NCI-H1092 treated with DMSO at 0.1 percent for 48 hours (cell line): ENCODE measurements around the gene DNASE1L2.

ENCODE experiments used
- DNase-seq: peaks from one replicate; lab custom pipeline; 2025; lab: John Stamatoyannopoulos, UW

The DNASE1L2 gene

DNA sequence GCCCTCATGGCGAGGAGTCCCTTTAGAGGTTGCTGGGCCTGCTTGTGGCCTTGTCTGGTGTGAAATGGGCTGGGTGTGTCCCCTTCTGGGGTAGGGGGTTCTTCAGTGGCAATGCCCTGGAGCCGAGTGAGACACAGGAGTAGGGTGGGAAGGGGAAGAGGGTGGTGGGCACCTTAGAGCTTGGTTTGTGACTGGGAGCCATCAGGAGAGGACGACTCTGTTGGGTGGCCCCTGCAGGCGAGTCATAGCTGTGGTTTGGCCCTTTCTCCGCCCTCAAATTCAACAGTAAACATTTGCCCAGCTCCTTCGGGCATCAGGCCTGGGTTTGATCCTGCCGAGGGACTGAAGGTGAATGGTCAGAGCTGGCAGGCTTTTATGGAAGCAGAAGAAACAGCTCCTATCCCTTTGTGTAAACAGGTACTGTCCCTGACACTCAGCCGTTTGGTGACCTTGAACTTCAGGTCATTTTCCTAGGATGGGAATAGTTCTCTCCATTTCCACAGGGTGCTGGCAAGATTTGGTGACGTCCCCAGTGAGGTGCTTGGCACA is 9.9 kb upstream of the DNASE1L2 start:
- DNase-seq, result no peak

DNA sequence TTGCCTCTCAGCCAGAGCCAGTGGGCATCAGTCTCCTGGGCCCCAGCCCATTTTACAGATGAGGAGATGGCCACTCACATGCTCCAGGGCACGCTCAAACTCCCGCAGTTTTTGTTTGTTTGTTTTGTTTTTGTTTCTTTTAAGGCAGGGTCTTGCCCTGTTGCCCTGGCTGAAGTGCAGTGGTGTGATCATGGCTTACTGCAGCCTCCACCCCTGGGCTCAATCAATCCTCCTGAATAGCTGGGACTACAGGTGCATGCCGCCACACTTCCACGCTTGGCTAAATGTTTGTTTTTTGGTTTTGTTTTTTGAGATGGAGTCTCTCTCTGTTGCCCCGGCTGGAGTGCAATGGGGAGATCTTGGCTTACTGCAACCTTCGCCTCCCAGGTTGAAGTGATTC is 9.3 kb upstream of the DNASE1L2 start:
- no peak for DNase-seq

- DNase-seq, result no peak
Measured at GRCh38 chr16:2228161-2228824, 8.0 kb upstream of the DNASE1L2 start.

DNA sequence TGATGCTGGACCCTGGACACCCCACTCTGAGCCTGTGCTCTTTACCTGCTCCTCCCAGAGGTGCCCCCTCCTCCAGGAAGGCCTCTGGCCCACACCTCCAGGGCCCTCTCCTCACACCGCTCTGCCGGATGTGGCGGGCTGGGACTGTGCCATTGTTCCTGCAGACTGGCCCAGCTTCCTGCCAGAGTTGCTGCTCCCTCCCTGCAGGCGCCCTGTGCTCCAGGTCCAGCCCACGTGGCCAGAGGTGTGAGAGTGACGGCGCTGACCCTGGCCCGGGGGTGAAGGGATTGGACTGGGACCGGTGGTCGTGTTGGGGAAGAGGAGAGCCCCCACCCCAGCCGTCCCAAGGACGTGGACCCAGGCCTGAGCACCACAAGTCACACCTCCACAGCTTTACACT is 7.2 kb upstream of the DNASE1L2 start:
- no peak for DNase-seq

- no peak for DNase-seq
Measured at GRCh38 chr16:2229632-2230250, 6.5 kb upstream of the DNASE1L2 start.

DNA sequence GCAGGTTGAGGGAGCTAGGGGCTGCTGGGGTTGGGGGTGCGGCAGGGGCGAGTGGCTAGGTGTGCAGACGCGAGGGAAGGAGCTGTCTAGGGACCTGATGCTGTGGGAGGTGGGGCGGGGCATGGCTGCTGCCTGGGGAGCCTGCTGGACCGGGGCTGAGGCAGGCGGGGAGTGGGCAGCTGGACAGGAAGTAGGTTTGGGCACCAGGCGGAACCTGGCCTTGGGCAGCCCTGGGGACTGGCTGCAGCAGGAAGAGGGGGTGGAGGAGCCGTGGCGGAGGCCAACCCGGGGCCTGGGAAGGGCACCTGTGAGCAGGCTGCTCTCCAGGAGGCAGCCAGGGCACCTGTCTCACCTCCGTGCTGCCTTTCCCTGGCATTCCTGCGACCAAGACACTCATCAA is 5.9 kb upstream of the DNASE1L2 start:
- DNase-seq, result no peak

GRCh38 chr16:2231016-2231931 is 5.0 kb upstream of the DNASE1L2 start:
- no peak for DNase-seq

DNA sequence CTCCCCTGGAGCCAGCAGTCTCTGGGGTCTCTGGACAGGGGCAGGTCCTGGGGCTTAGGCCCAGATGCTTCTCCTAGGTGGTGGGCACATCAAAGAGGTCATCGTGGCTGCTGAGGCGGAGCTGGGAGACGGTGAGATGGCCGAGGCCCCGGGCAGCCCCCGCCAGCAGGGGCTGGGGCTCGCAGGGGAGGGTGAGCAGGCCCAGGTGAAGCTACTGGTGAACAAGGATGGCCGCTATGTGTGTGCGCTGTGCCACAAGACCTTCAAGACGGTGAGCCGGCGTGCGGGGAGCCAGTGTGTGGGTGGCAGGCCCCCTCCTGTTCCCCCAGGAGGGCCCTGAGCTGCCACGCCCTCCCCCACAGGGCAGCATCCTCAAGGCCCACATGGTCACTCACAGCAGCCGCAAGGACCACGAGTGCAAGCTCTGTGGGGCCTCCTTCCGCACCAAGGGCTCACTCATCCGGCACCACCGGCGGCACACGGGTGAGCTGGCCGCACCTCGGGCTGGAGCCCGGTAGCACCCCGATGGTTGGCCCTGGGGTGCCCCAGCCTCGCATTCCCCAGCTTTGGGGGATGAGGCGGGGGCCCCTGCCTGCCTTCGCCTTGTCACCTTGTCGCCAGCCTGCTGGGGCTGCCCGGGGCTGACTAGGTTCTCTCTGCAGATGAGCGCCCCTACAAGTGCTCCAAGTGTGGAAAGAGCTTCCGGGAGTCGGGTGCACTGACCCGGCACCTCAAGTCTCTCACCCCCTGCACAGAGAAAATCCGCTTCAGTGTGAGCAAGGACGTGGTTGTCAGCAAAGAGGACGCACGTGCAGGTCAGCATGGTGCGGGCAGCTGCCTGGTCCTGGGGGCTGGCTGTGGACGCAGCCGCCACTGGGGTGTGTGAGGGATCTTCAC is 3.9 kb upstream of the DNASE1L2 start:
- no peak for DNase-seq

DNA sequence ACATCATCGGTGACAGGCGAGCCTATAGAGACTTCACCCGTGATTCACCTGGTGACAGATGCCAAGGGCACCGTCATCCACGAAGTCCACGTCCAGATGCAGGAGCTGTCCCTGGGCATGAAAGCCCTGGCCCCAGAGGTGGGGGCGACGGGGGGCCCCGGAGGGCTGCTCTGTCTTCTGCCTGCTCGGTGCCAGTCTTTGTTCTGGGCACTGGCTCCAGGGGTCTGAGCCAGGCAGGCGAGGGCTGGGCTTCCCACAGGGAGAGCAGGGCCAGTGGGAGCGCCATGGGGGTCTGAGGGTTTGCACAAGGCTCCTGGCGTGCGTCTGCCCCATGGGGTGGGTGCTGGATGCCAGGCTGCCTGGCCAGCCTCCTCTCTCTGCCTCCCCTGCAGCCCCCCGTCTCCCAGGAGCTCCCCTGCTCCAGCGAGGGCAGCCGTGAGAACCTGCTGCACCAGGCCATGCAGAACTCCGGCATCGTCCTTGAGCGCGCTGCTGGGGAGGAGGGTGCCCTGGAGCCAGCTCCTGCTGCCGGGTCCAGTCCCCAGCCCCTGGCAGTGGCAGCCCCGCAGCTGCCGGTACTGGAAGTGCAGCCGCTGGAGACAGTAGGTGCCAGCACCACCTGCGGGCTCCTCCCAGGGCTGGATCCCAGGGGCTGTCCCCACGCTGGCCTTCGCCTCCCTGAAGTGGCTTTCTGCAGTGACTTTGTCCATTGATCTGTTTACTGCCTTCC is 3.0 kb upstream of the DNASE1L2 start:
- no peak for DNase-seq

- DNase-seq, result no peak
Measured at GRCh38 chr16:2233872-2234812, 2.1 kb upstream of the DNASE1L2 start.

GRCh38 chr16:2234813-2235170 is 1.5 kb upstream of the DNASE1L2 start:
- no peak for DNase-seq

GRCh38 chr16:2235234-2235651 is 1.0 kb upstream of the DNASE1L2 start:
- DNase-seq, result no peak

GRCh38 chr16:2235695-2236336 is 428 bp upstream of the DNASE1L2 start:
- DNase-seq, result no peak

- no peak for DNase-seq
Measured at GRCh38 chr16:2237102-2237482, 848 bp downstream of the DNASE1L2 start.

GRCh38 chr16:2237493-2238149 is 1.4 kb downstream of the DNASE1L2 start:
- no peak for DNase-seq

- DNase-seq, result no peak
Measured at GRCh38 chr16:2238150-2238837, 2.0 kb downstream of the DNASE1L2 start.

DNA sequence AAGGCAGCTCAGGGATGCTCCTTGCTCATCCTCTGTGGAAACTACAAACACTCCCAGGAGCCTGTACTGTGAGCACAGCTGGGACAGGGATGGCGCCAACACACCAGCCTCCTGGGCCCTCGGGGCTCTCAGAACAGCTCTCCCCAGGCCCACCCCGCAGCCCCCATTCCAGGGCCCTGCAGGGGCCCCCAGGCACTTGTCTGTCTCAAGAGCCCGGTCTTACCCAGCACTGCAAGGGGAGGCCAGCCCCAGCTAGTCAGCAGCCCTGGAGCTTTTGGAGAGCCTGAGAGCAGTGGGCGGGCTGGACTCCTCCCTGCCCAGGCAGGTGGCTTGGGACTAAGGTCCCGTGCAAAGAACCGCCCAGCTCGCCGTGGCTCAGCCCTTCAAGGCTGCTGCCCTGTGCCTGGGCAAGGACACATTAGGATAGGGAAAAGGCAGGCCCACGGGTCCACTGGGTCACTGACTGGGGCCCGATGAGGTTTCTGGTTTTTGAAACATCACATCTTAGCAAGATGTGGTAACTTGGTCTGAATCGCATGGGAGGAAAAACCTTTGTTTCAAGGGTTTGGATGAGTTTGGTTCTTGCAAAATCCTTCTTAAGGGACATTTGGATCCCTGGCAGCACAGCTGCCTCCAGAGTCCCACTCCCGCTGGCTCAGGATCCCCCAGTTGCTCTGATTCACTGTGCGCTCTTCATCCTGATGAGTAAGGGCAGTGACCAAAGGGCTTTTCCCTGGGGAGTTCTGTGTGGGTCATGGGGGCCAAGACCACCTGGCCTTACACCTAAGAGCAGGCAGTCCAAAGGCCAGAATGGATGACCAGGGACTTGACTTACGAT is 2.8 kb downstream of the DNASE1L2 start:
- no peak for DNase-seq
